ENCODE measurements around the gene SCN8A.

DNA sequence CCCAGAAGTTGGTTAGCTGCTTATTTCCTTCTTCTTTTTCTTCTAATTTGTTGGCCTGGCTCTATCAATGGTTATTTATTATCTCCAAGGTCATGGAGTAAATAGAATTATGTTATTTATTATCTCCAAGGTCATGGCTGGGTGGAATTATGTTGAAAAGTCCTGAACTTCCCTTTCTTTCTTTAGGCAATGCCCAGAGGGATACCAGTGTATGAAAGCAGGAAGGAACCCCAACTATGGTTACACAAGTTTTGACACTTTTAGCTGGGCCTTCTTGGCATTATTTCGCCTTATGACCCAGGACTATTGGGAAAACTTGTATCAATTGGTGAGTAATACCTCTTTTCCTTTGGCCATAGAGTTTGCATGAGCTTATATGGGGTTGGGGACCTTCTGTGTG lies 111.6 kb downstream of the SCN8A start:
- TF ChIP-seq, protein P1, sequence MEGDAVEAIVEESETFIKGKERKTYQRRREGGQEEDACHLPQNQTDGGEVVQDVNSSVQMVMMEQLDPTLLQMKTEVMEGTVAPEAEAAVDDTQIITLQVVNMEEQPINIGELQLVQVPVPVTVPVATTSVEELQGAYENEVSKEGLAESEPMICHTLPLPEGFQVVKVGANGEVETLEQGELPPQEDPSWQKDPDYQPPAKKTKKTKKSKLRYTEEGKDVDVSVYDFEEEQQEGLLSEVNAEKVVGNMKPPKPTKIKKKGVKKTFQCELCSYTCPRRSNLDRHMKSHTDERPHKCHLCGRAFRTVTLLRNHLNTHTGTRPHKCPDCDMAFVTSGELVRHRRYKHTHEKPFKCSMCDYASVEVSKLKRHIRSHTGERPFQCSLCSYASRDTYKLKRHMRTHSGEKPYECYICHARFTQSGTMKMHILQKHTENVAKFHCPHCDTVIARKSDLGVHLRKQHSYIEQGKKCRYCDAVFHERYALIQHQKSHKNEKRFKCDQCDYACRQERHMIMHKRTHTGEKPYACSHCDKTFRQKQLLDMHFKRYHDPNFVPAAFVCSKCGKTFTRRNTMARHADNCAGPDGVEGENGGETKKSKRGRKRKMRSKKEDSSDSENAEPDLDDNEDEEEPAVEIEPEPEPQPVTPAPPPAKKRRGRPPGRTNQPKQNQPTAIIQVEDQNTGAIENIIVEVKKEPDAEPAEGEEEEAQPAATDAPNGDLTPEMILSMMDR (IDR thresholded peaks at IDR 0.05; ENCODE audit: insufficient read depth, low read length) = no peak
- no peak for TF ChIP-seq POLR2AphosphoS5 (IDR thresholded peaks at IDR 0.05; ENCODE audit: low read depth)
- TF ChIP-seq, protein P2, sequence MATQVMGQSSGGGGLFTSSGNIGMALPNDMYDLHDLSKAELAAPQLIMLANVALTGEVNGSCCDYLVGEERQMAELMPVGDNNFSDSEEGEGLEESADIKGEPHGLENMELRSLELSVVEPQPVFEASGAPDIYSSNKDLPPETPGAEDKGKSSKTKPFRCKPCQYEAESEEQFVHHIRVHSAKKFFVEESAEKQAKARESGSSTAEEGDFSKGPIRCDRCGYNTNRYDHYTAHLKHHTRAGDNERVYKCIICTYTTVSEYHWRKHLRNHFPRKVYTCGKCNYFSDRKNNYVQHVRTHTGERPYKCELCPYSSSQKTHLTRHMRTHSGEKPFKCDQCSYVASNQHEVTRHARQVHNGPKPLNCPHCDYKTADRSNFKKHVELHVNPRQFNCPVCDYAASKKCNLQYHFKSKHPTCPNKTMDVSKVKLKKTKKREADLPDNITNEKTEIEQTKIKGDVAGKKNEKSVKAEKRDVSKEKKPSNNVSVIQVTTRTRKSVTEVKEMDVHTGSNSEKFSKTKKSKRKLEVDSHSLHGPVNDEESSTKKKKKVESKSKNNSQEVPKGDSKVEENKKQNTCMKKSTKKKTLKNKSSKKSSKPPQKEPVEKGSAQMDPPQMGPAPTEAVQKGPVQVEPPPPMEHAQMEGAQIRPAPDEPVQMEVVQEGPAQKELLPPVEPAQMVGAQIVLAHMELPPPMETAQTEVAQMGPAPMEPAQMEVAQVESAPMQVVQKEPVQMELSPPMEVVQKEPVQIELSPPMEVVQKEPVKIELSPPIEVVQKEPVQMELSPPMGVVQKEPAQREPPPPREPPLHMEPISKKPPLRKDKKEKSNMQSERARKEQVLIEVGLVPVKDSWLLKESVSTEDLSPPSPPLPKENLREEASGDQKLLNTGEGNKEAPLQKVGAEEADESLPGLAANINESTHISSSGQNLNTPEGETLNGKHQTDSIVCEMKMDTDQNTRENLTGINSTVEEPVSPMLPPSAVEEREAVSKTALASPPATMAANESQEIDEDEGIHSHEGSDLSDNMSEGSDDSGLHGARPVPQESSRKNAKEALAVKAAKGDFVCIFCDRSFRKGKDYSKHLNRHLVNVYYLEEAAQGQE (IDR thresholded peaks at IDR 0.05; ENCODE audit: insufficient replicate concordance, low read depth) = no peak

All from HL-60 (cell line).